ENCODE results near the gene MTHFSD.

Gene MTHFSD

DNA sequence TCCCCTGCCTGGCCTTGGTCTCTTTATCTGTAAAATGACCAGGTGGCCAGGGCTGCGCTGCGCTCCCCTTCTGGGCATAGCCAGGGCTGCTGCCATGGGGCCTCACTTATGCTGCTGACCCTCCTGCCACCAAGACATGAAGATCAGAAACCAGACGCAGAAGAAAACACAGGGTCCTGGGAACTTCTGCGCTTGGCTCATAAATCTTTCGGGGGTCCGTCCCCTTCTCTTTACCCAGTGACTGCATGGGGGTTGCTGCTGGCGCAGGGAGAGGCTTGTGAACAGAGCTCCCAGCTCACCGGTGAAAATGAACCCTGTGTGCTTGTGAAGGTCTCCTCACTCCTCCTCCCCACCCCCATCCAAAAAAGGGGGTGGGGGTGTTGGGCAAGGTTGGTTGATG is 17.6 kb upstream of the MTHFSD start:
- H3K4me3 ChIP-seq (ENCODE audit: low read length): no peak overlapping the region
- no peak overlapping the region for H3K9ac ChIP-seq (ENCODE audit: low read length)

DNA sequence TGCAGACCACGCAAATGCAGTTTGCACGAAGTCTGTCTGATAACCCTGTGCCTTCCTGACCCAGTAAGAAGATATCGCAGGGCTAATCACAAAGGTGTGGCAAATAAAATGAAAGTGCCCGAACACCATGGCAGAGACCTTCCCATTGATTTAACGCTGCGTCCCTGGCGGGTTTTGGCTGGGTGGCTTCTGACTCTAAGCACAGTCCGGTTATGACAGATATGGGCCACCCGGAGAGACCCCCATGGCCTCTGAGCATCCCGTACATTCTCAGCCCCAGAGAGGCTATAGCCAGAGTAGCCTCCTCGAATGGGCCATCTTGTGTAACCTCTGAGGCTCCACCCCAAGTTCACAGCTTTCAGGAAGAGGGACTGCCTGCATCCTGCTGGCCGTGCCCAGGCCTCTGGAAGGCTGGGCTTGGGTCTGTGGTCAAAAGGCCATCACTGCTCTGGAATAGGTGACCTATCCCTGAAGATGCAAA is 17.0 kb upstream of the MTHFSD start:
- H3K36me3 ChIP-seq (ENCODE audit: control insufficient read depth, insufficient read depth, low read length): no peaks in the 10 kb centered on the region
- no peaks in the 10 kb centered on the region for H3K9me3 ChIP-seq (ENCODE audit: control insufficient read depth, low read length)
- H3K4me1 ChIP-seq (ENCODE audit: control insufficient read depth, insufficient read depth, low read length): peaks cover 17% of the 10 kb centered on the region
- H3K9ac ChIP-seq (ENCODE audit: low read length): no peak overlapping the region
- peaks cover 94% of the 10 kb centered on the region for H3K27me3 ChIP-seq (ENCODE audit: control insufficient read depth, insufficient read depth, low read length)
- H3K4me3 ChIP-seq (ENCODE audit: low read length): no peak overlapping the region

More for the DNA sequence above, 17.6 kb upstream of the MTHFSD start:
- no peaks in the 10 kb centered on the region for H3K36me3 ChIP-seq (ENCODE audit: control insufficient read depth, insufficient read depth, low read length)
- H3K4me1 ChIP-seq (ENCODE audit: control insufficient read depth, insufficient read depth, low read length): peaks cover 17% of the 10 kb centered on the region
- no peaks in the 10 kb centered on the region for H3K9me3 ChIP-seq (ENCODE audit: control insufficient read depth, low read length)
- peaks cover 94% of the 10 kb centered on the region for H3K27me3 ChIP-seq (ENCODE audit: control insufficient read depth, insufficient read depth, low read length)

DNA sequence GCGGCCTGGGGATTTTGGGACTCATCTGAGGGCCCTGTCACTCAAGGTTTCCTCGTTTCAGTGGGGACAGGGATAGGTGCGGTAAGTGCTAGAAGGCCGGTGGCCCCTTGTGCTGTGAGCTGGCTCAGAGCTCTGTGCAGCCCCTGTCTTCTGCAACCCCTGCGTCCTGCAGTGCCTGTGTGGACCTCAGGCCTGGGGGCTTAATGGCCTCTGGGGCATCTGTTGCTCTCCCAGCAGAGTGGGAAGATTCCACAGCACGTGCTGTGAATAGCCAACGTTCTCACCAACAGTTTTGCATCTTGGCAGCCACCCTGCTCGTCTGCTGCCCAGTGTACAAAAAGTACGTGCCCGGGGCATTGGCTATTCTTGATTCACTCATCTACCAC is 16.5 kb upstream of the MTHFSD start:
- H3K4me3 ChIP-seq (ENCODE audit: low read length): no peak overlapping the region
- H3K36me3 ChIP-seq (ENCODE audit: control insufficient read depth, insufficient read depth, low read length): no peaks in the 10 kb centered on the region
- H3K4me1 ChIP-seq (ENCODE audit: control insufficient read depth, insufficient read depth, low read length): peaks cover 15% of the 10 kb centered on the region
- H3K9ac ChIP-seq (ENCODE audit: low read length): no peak overlapping the region
- H3K27me3 ChIP-seq (ENCODE audit: control insufficient read depth, insufficient read depth, low read length): peaks cover 94% of the 10 kb centered on the region
- H3K9me3 ChIP-seq (ENCODE audit: control insufficient read depth, low read length): no peaks in the 10 kb centered on the region

DNA sequence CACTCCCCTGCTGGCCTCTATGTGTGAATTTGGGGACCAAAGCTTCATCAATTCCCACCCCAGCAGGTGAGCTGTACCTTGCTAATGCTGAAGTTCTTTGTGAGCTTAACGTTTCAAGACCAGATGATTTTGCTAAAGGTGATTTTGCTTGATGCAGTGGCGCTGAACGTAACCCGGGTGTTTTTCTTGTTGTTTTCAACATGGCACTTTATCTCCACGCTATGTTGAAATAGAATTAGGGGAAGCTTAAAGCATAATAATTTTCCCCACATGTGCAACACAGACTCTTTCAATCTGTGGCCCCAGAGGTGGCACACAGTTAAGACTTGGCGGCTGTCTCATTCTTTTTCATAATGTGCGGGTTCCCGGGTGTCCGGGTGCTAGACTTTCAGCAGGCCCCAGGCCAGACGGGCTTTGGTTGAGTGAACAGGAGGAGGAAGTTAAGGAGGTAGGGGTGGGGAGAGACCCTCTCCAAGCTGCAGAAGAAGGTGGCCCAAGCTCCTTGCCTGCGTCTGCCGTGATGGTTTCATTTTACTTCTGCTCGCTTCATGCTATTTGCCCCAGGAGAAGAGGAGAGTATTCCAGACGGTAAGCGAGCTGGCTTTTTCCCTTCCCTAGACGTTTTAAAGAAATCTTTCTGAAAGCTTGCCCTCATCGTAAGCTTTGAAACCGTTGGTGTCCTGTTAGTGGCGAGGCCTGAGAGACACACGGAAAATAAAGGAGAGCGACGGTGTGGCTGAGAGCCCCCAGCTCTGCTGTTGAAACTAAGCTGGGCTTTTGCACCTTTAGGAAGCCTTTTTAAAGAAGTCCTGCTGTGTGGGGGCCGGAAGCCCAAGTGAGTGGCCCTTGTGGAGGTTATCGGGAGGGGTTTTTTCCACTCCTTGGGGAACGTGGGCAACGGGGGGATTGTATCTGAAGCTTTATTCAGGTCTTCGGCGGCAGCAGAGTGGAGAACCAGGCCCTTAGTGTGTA is 15.8 kb upstream of the MTHFSD start:
- H3K9me3 ChIP-seq (ENCODE audit: control insufficient read depth, low read length): no peaks in the 10 kb centered on the region
- H3K4me1 ChIP-seq (ENCODE audit: control insufficient read depth, insufficient read depth, low read length): peaks cover 8% of the 10 kb centered on the region
- peaks cover 94% of the 10 kb centered on the region for H3K27me3 ChIP-seq (ENCODE audit: control insufficient read depth, insufficient read depth, low read length)
- no peaks in the 10 kb centered on the region for H3K36me3 ChIP-seq (ENCODE audit: control insufficient read depth, insufficient read depth, low read length)
- H3K4me3 ChIP-seq (ENCODE audit: low read length): no peak overlapping the region
- no peak overlapping the region for H3K9ac ChIP-seq (ENCODE audit: low read length)

DNA sequence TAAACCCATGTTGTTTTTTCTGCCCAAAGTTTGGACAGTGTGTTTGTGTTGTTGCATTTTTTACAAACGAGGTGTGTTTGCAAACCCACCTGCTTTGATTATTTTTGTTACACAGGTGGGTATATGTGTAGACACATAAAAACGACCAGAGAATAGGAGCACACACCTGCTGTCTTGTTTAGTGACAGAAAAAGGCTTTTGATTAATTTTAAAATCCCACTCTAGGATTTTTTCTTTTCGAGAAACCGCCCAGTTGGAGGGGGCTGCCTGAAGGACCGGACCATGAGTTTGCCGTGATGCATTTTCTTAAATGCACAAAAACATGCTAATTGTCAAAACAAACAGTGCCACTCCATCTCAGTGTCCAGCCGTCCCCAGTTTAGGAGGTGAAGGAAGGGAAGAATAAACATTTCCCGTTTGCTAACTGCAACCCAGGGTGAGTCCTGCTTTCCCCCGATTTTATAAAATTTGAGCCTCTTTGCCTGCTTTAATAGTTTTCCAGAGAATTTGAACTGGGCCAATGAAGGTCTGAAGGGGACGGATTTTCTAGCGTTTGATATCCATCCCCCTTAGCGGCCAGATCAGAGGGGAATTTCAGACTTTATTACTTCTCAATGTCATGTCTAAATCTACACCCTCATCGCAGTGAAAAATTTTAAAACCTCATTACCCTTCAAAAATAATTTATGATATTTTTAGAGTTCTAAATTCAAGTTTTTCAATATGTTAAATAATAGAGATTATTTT is 14.8 kb upstream of the MTHFSD start:
- Histone ChIP-seq H3K4me1 (ENCODE audit: control insufficient read depth, insufficient read depth, low read length) (no peaks in the 10 kb centered on the region), H3K27me3 (ENCODE audit: control insufficient read depth, insufficient read depth, low read length) (peaks cover 95% of the 10 kb centered on the region), H3K9me3 (ENCODE audit: control insufficient read depth, low read length) (no peaks in the 10 kb centered on the region)

DNA sequence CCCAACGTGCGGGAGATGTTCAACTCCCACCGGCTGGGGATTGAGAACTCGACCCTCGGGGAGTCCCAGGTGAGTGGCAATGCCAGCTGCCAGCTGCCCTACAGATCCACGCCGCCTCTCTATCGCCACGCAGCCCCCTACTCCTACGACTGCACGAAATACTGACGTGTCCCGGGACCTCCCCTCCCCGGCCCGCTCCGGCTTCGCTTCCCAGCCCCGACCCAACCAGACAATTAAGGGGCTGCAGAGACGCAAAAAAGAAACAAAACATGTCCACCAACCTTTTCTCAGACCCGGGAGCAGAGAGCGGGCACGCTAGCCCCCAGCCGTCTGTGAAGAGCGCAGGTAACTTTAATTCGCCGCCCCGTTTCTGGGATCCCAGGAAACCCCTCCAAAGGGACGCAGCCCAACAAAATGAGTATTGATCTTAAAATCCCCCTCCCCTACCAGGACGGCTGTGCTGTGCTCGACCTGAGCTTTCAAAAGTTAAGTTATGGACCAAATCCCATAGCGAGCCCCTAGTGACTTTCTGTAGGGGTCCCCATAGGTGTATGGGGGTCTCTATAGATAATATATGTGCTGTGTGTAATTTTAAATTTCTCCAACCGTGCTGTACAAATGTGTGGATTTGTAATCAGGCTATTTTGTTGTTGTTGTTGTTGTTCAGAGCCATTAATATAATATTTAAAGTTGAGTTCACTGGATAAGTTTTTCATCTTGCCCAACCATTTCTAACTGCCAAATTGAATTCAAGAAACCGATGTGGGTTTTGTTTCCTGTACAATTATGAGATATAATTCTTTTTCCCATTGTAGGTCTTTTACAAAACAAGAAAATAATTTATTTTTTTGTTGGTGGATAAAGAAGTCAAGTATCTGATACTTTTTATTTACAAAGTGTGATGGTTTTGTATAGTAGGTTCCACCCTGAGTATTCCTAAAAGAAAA is 13.9 kb upstream of the MTHFSD start:
- no peak overlapping the region for H3K9ac ChIP-seq (ENCODE audit: low read length)
- H3K27me3 ChIP-seq (ENCODE audit: control insufficient read depth, insufficient read depth, low read length): peaks cover 95% of the 10 kb centered on the region
- H3K4me3 ChIP-seq (ENCODE audit: low read length): no peak overlapping the region
- H3K36me3 ChIP-seq (ENCODE audit: control insufficient read depth, insufficient read depth, low read length): no peaks in the 10 kb centered on the region
- H3K9me3 ChIP-seq (ENCODE audit: control insufficient read depth, low read length): no peaks in the 10 kb centered on the region
- no peaks in the 10 kb centered on the region for H3K4me1 ChIP-seq (ENCODE audit: control insufficient read depth, insufficient read depth, low read length)

More for the DNA sequence above, 14.8 kb upstream of the MTHFSD start:
- Histone ChIP-seq H3K4me3 (ENCODE audit: low read length) (no peak overlapping the region), H3K36me3 (ENCODE audit: control insufficient read depth, insufficient read depth, low read length) (no peaks in the 10 kb centered on the region), H3K9ac (ENCODE audit: low read length) (no peak overlapping the region)

DNA sequence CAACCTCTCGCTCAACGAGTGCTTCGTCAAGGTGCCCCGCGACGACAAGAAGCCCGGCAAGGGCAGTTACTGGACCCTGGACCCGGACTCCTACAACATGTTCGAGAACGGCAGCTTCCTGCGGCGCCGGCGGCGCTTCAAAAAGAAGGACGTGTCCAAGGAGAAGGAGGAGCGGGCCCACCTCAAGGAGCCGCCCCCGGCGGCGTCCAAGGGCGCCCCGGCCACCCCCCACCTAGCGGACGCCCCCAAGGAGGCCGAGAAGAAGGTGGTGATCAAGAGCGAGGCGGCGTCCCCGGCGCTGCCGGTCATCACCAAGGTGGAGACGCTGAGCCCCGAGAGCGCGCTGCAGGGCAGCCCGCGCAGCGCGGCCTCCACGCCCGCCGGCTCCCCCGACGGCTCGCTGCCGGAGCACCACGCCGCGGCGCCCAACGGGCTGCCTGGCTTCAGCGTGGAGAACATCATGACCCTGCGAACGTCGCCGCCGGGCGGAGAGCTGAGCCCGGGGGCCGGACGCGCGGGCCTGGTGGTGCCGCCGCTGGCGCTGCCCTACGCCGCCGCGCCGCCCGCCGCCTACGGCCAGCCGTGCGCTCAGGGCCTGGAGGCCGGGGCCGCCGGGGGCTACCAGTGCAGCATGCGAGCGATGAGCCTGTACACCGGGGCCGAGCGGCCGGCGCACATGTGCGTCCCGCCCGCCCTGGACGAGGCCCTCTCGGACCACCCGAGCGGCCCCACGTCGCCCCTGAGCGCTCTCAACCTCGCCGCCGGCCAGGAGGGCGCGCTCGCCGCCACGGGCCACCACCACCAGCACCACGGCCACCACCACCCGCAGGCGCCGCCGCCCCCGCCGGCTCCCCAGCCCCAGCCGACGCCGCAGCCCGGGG is 12.9 kb upstream of the MTHFSD start:
- Histone ChIP-seq H3K36me3 (ENCODE audit: control insufficient read depth, insufficient read depth, low read length) (no peaks in the 10 kb centered on the region), H3K9ac (ENCODE audit: low read length) (no peak overlapping the region), H3K4me3 (ENCODE audit: low read length) (no peak overlapping the region), H3K9me3 (ENCODE audit: control insufficient read depth, low read length) (no peaks in the 10 kb centered on the region), H3K4me1 (ENCODE audit: control insufficient read depth, insufficient read depth, low read length) (no peaks in the 10 kb centered on the region), H3K27me3 (ENCODE audit: control insufficient read depth, insufficient read depth, low read length) (peaks cover 92% of the 10 kb centered on the region)

DNA sequence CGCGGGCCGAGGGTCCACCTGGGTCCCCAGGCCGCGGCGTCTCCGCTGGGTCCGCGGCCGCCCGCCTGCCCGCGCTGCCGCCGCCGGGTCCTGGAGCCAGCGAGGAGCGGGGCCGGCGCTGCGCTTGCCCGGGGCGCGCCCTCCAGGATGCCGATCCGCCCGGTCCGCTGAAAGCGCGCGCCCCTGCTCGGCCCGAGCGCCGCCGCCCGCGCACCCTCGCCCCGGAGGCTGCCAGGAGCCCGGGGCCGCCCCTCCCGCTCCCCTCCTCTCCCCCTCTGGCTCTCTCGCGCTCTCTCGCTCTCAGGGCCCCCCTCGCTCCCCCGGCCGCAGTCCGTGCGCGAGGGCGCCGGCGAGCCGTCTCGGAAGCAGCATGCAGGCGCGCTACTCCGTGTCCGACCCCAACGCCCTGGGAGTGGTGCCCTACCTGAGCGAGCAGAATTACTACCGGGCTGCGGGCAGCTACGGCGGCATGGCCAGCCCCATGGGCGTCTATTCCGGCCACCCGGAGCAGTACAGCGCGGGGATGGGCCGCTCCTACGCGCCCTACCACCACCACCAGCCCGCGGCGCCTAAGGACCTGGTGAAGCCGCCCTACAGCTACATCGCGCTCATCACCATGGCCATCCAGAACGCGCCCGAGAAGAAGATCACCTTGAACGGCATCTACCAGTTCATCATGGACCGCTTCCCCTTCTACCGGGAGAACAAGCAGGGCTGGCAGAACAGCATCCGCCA is 12.1 kb upstream of the MTHFSD start:
- Histone ChIP-seq H3K27me3 (ENCODE audit: control insufficient read depth, insufficient read depth, low read length) (peaks cover 85% of the 10 kb centered on the region), H3K4me3 (ENCODE audit: low read length) (no peak overlapping the region), H3K9ac (ENCODE audit: low read length) (no peak overlapping the region), H3K4me1 (ENCODE audit: control insufficient read depth, insufficient read depth, low read length) (no peaks in the 10 kb centered on the region), H3K36me3 (ENCODE audit: control insufficient read depth, insufficient read depth, low read length) (no peaks in the 10 kb centered on the region), H3K9me3 (ENCODE audit: control insufficient read depth, low read length) (no peaks in the 10 kb centered on the region)

DNA sequence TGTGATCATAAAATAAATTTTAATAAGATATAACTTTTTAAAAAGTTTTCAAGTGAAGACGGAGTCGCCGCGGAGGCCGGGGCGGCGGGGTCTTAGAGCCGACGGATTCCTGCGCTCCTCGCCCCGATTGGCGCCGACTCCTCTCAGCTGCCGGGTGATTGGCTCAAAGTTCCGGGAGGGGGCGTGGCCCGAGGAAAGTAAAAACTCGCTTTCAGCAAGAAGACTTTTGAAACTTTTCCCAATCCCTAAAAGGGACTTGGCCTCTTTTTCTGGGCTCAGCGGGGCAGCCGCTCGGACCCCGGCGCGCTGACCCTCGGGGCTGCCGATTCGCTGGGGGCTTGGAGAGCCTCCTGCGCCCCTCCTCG is 11.5 kb upstream of the MTHFSD start, which contains the start of gene FOXC2:
Gene FOXC2, plus strand, starts transcription at position 229 of the 365 bp plus-strand sequence. CDS start 507 bp downstream, outside the sequence.
- no peak within 1 kb of the TSS for H3K4me3 ChIP-seq (ENCODE audit: low read length)
- H3K27me3 ChIP-seq (ENCODE audit: control insufficient read depth, insufficient read depth, low read length): peaks cover 79% of the 10 kb centered on the region
- H3K4me1 ChIP-seq (ENCODE audit: control insufficient read depth, insufficient read depth, low read length): no peaks in the 10 kb centered on the region
- no peak within 1 kb of the TSS for H3K9ac ChIP-seq (ENCODE audit: low read length)
- no peaks in the 10 kb centered on the region for H3K9me3 ChIP-seq (ENCODE audit: control insufficient read depth, low read length)
- H3K36me3 ChIP-seq (ENCODE audit: control insufficient read depth, insufficient read depth, low read length): no peaks in the 10 kb centered on the region

DNA sequence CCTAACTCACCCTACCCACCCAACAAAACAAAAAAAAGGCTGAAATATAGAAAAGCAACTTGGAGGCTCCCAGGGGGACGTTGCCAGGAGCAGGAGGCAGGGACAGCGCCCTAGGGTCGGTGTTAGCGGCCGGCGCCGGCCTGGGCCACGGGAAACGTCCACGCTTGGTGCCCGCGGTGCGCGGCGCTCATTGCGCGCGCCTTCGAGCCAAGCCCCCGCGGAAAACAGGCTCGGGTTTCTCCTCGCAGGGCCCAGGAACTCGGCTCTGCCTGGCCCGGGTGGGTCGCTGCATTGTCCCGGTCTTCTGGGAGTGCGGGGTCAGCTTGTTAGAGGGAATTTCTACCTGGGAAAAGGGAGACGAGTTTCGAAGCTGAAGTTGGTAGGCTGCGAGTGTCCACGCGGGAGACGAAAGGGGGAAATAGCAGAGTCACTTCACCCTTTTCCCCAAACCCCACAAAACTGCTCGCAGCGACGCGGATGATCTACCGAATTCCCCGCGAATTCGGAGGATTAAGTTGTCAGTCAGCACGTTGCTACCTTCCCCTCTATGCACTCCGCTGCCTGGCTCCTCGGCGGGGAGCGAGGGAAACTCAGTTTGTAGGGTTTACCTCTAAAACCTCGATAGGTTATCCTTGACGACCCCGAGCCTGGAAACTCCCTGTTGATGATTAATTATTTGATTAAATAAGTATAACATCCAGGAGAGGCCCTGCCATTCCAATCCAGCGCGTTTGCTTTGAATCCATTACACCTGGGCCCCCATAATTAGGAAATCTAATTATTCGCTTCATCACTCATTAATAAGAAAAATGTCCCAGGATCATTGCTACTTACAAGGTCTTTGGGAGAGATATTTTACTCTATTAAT is 10.8 kb upstream of the MTHFSD start:
- Histone ChIP-seq H3K36me3 (ENCODE audit: control insufficient read depth, insufficient read depth, low read length) (no peaks in the 10 kb centered on the region), H3K4me1 (ENCODE audit: control insufficient read depth, insufficient read depth, low read length) (no peaks in the 10 kb centered on the region), H3K27me3 (ENCODE audit: control insufficient read depth, insufficient read depth, low read length) (peaks cover 76% of the 10 kb centered on the region), H3K9me3 (ENCODE audit: control insufficient read depth, low read length) (no peaks in the 10 kb centered on the region), H3K4me3 (ENCODE audit: low read length) (no peak overlapping the region), H3K9ac (ENCODE audit: low read length) (no peak overlapping the region)
